22Rv1 (cell line): ENCODE measurements around the gene XPNPEP1.

Experiments used
- ZFX ChIP-seq: fragments of 450-650 bp; IDR thresholded peaks from 2 replicates; pipeline ENCODE4 v1.6.1; 2017; ENCODE audit warnings: antibody characterized with exemption, borderline replicate concordance
- TF ChIP-seq, protein P1 (sequence below): fragments of 450-650 bp; IDR thresholded peaks from 2 replicates; pipeline ENCODE4 v1.5.1; 2017; ENCODE audit warnings: mild to moderate bottlenecking

DNA sequence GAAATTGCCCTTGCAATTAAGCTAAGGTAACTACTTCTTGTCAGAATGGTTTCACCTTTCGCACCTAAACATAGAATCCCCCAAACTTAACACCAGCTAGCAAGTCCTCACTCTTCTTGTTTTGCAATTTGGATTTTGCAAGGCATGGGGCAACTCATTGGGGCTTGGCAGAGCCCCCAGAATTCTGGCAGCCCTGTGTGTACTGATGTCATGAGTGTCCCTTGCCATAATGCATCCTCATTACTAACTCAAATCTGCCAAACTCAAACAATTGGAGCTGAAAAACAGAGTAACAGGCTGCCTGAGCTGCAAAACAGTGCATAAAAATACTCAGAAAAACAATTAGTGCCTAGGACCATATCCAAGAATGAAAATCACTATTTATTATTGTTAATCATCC lies 7.9 kb upstream of the XPNPEP1 start:
- TF ChIP-seq, protein P1, sequence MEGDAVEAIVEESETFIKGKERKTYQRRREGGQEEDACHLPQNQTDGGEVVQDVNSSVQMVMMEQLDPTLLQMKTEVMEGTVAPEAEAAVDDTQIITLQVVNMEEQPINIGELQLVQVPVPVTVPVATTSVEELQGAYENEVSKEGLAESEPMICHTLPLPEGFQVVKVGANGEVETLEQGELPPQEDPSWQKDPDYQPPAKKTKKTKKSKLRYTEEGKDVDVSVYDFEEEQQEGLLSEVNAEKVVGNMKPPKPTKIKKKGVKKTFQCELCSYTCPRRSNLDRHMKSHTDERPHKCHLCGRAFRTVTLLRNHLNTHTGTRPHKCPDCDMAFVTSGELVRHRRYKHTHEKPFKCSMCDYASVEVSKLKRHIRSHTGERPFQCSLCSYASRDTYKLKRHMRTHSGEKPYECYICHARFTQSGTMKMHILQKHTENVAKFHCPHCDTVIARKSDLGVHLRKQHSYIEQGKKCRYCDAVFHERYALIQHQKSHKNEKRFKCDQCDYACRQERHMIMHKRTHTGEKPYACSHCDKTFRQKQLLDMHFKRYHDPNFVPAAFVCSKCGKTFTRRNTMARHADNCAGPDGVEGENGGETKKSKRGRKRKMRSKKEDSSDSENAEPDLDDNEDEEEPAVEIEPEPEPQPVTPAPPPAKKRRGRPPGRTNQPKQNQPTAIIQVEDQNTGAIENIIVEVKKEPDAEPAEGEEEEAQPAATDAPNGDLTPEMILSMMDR = no peak
- no peak for TF ChIP-seq ZFX
